NCI-H1436 treated with DMSO at 0.1 percent for 48 hours (cell line): ENCODE results near the gene RBM20.
"Not testable (repeated sequence)": the region's sequence is repeated elsewhere in the genome, so short reads cannot be mapped to it uniquely, and the experiment has no call there.

Experiments used
- DNase-seq: peaks from one replicate; lab custom pipeline; 2025; lab: John Stamatoyannopoulos, UW

Gene RBM20

GRCh38 chr10:110649347-110650264, 5.5 kb downstream of the RBM20 start:
- DNase-seq = no peak

GRCh38 chr10:110650265-110650668, 6.1 kb downstream of the RBM20 start:
- no peak for DNase-seq

GRCh38 chr10:110651044-110651958, 7.2 kb downstream of the RBM20 start:
- no peak for DNase-seq

DNA sequence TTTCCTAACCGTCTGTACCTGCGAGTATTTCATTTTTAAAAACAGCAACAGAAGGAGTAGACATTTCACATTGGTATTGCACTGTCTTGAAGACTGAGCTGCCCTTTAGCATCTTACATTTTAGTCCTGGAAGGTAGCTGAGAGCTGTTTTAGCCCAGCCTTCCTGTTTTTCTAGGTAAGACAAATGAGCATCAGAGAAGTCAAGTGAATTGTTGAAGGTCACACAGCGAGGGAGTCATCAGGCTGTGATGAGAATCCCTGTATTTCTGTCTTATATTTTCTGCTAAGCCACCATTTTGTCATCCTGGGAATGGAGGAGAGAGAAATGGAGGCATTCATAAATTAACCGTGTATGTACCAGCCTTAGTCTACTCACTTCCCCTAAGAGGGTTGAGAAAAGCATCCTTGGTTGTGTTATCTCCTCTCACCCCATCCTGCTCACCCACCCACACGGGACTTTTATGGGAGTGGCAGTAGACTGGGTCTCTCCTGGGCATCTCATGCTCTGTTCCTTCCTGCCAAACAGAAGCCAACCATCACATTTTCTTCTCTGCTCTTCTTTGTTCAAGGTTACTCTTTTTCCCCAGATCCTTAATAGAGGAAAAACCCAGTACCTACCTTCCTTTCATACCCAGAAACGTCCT, 8.5 kb downstream of the RBM20 start:
- no peak for DNase-seq

- no peak for DNase-seq
Measured at GRCh38 chr10:110655320-110655719, 11.2 kb downstream of the RBM20 start.

DNA sequence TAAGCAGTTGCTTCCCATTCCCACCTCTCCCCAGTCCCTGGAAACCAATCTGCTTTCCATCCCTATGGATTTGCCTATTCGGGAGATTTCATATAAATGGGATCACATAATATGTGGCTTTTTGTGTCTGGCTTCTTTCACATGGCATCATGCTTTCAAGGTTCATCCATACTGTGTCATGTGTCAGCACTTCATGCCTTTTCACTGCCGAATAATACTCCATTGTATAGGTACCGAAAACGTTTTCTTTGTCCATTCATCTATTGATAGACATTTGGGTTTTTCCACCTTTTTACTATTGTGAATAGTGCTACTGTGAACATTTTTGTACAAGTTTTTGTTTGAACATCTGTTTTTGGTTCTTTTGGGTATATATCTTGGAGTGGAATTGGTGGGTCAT, 12.5 kb downstream of the RBM20 start:
- no peak for DNase-seq

DNA sequence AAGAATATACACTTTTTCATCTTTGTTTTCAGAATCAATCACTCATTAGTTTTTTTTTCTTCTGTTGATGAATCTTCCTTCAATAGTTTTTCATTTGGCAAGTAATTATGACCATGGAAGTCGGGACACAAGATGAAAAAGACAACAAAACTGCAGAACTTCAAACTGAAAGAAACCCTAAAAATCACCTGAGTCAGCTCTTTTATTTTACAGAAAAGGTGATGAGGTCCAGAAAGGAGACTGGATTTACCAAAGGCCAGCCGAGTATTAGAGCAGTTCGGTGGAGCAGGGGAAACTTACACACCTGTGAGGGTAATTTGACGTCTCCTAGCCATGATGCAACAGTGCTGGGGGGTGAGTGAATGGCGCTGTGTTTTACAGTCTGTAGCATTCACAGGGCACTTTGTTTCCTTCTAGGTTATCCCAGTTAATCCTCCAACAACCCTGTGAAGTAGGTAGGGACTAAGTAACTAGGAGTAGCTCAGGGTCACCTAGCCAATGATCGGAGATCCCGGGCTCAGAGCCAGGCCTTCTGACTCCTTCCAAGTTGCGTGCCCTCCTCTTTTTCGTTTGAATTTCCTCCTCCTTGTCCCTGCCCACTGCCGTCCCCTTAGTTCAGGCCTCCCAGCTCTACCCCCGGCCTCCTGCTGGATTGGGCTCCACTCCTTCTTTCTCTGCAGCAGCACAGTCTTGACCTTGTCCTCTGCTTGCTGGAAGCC, 14.0 kb downstream of the RBM20 start:
- DNase-seq = no peak

DNA sequence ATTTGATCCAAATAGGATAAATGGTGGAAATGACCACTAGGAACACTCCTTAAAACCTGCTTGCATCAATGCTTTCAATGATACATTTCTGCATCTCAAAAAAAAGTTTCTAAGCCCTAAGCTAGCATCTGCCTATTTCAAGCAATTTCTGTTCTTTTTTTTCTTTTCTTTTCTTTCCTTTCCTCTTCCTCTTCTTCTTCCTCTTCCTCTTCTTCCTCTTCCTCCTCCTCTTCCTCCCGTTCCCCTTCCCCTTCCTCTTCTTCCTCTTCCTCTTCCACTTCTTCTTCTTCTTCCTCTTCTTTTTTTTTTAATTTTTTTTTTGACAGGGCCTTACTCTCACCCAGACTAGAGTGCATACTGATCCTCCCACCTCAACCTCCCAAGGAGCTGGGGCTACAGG, 15.4 kb downstream of the RBM20 start:
- DNase-seq = no peak

- DNase-seq = not testable (repeated sequence)
Measured at GRCh38 chr10:110660289-110660688, 16.2 kb downstream of the RBM20 start.

- DNase-seq = no peak
Measured at GRCh38 chr10:110661292-110661691, 17.2 kb downstream of the RBM20 start.

DNA sequence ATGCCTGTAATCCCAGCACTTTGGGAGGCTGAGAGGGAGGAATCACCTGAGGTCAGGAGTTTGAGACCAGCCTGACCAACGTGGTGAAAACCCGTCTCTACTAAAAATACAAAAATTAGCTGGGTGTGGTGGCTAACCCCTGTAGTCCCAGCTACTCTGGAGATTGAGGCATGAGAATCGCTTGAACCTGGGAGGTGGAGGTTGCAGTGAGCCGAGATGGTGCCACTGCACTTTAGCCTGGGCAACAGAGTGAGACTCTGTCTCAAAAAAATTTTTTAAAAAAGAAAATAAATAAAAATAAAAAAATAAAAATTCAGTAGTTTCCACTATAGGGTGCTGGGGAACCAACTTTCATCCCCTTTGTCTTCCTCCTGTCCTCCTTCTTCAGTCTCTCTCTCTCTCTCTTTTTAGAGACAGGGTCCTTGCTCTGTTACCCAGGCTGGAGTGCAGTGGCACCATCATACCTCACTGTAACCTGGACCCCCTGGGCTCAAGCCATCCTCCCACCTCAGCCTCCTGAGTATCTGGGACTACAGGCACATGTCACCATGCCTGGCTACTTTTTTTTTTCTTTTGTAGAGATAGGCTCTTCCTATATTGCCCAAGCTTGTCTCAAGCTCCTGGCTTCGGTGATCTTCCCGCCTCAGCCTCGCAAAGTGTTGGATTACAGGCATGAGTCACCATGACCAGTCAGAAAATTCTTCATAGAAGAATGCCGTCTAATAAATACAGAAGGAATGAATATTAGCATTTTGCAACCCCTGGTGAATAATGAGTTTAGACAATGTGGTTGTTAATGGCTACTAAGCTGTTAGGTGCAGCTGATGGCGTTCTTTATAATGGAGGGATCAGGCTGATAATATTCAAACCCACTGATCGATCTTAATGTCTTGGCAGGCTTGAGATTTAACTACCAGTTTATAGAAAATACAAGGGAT, 20.6 kb downstream of the RBM20 start:
- DNase-seq = no peak

GRCh38 chr10:110666259-110666658, 22.1 kb downstream of the RBM20 start:
- DNase-seq = not testable (repeated sequence)

GRCh38 chr10:110666673-110667072, 22.5 kb downstream of the RBM20 start:
- no peak for DNase-seq

GRCh38 chr10:110667620-110668343, 23.6 kb downstream of the RBM20 start:
- no peak for DNase-seq

- no peak for DNase-seq
Measured at GRCh38 chr10:110668443-110668842, 24.3 kb downstream of the RBM20 start.

GRCh38 chr10:110670335-110670734, 26.2 kb downstream of the RBM20 start:
- DNase-seq = no peak

DNA sequence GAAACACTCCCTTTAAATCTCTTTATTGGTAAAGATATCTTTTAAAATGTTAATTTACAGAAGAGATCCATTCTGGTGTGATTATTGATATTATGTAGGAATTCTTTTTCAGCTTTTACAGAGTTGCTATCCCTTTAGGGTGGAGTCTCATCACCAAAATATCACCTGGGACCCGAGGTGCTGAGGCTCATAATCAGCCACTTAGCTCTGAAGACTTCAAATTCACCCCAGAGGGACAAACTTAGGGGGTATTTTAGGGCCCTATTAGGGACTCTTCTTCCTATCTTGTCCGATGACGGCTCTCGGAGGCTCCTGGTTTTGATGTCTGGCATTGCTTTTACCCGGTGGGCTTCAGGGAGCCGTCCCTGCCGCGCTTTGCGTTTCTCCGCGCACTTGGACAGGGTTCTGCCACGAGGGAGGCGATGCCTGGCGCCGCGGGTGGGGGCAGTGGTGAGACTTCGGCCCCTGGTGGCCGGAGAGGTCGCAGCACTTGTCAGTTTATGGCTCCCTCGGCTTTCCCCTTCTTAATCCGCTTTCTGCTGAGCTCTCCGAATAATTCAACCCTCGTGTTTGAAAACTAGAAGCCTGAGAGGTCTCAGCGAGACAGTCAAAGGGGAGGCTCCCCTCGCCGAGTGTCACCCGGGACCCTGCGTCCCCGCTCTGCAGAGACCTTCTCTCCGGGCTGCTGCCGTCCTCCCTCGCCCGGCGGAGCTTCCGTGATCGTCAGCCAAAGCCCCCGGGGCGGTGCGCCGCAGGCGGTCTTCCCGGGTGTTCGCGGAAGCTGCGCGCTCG, 27.8 kb downstream of the RBM20 start:
- DNase-seq = no peak

DNA sequence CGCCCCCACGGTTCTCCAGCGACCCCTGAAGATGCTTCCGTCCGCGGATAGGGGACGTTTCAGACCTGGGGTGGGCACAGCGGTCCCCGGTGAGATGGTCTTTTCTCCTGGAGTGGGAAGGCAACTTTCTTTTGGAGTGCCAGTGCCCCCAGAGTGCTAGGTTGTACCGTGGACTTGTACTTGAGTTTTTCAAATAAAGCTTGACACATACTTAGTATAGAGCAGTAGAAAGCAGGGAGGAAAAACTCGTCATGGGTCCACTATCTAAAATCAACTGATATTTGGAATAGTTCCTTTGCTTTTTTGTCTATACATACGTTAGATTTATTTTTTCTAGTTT, 28.4 kb downstream of the RBM20 start:
- no peak for DNase-seq

DNA sequence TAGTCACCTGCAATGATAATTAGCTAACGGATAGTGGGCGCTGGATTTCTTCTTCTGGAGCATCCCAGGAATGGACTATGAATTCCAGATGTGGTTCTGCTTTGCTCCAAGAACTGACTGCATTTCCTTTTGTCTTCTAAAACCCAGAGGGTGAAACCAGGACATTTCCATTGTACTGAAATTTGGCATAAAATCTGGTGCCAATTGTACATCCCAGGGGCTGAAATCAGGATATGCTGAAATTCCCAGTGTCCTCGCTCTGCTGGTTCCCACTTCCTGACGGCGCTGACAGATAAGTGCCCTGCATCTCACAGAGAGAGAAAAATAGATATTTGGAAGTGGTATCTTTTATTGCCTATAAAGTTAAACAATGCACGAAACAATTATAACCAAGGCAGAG, 31.9 kb downstream of the RBM20 start:
- DNase-seq = no peak
